Activated B cell treated with CpG ODN at 0.5 μM for 24 hours (primary cell): ENCODE data around the gene ADCK1. TPM values are rescaled to one million over a fixed set of nuclear protein-coding genes. Genes with fewer than 3 reads are reported as not detected.
"Not testable (repeated sequence)": the region's sequence is repeated elsewhere in the genome, so short reads cannot be mapped to it uniquely, and the experiment has no call there.

Experiments
- ATAC-seq: fragments of 200-7000 bp; cut with Tn5 transposase; one replicate; pipeline ENCODE4 v1.10.0; 2021; ENCODE audit warnings: low read depth, mild to moderate bottlenecking, moderate library complexity
- CTCF ChIA-PET: fragments of 350-600 bp; sonication (Branson Sonifier 250); formaldehyde crosslinking; loops from one replicate; lab custom pipeline; 2021; ENCODE audit warnings: antibody characterized with exemption; lab: Charles Lee
- POLR2A ChIA-PET: fragments of 350-600 bp; sonication (Branson Sonifier 250); formaldehyde crosslinking; loops from one replicate; lab custom pipeline; 2021; ENCODE audit warnings: antibody characterized with exemption; lab: Charles Lee
- DNase-seq: peaks from one replicate; pipeline ENCODE4 v3.0.0; 2022
- H3K27ac Mint-ChIP-seq: one replicate; pipeline ENCODE4 v1.8.0; 2020; ENCODE audit warnings: mixed read lengths
- H3K27me3 Mint-ChIP-seq: one replicate; pipeline ENCODE4 v1.8.0; 2021; ENCODE audit warnings: mixed read lengths
- H3K36me3 Mint-ChIP-seq: one replicate; pipeline ENCODE4 v1.8.0; 2021; ENCODE audit warnings: low read depth, mixed read lengths
- H3K4me1 Mint-ChIP-seq: one replicate; pipeline ENCODE4 v1.8.0; 2021; ENCODE audit warnings: mixed read lengths
- H3K4me3 Mint-ChIP-seq: one replicate; pipeline ENCODE4 v1.8.0; 2020; ENCODE audit warnings: mild to moderate bottlenecking, mixed read lengths
- H3K9me3 Mint-ChIP-seq: one replicate; pipeline ENCODE4 v1.8.0; 2020; ENCODE audit warnings: mixed read lengths
- CTCF ChIP-seq: fragments of 200-600 bp; IDR thresholded peaks from one replicate; pipeline ENCODE4 v1.8.0; 2022; ENCODE audit warnings: antibody characterized with exemption, mild to moderate bottlenecking
- intact Hi-C: fragments of 100-400 bp; cut with micrococcal nuclease; formaldehyde crosslinking; loops from one replicate; pipeline ENCODE4 v1.15.1; 2024
- total RNA-seq: library from RNA; stranded (reverse); gene quantifications from 2 replicates; pipeline ENCODE4 v1.2.3, GENCODE V29; 2022

Gene ADCK1
- total RNA-seq, 1 donor from 2014 or later = 8.6 TPM

- DNase-seq (no peak), ATAC-seq (peak; percentile 6)
- H3K9me3 Mint-ChIP-seq = no peaks in the 10 kb centered on the region
- H3K27ac Mint-ChIP-seq = peak overlapping the region; percentile 97
- H3K4me3 Mint-ChIP-seq = peak overlapping the region; percentile 97
- POLR2A ChIA-PET = interaction anchor here (0.5 to 2.2 kb wide), 8 partner anchors 10 to 732 kb away, joined by 3 to 21 read pairs (median 8); partner anchors contain the start of genes ADCK1, GSTZ1, POMT2 and SAMD15
- H3K36me3 Mint-ChIP-seq = peaks cover 27% of the 10 kb centered on the region
- peaks cover 35% of the 10 kb centered on the region for H3K4me1 Mint-ChIP-seq
- no peak for TF ChIP-seq CTCF
- CTCF ChIA-PET = interaction anchor here (2.1 kb wide), 1 partner anchor 39 kb away, joined by 4 read pairs; the partner anchor contains the start of gene ADCK1
- intact Hi-C loops = loop anchor here (1.0 to 5.0 kb wide), 6 partner anchors 39 to 441 kb away; partner anchors contain the start of genes ADCK1, ALKBH1, POMT2 and SAMD15
- H3K27me3 Mint-ChIP-seq = no peaks in the 10 kb centered on the region
These were observed 38.5 kb upstream of the ADCK1 start for GRCh38 chr14:77761205-77761931.

GRCh38 chr14:77763316-77763715, 36.6 kb upstream of the ADCK1 start:
- H3K4me3 Mint-ChIP-seq = no peak overlapping the region
- no peak for TF ChIP-seq CTCF
- H3K27me3 Mint-ChIP-seq = no peaks in the 10 kb centered on the region
- POLR2A ChIA-PET = no interaction called here
- DNase-seq = no peak
- no peaks in the 10 kb centered on the region for H3K9me3 Mint-ChIP-seq
- H3K36me3 Mint-ChIP-seq = peaks cover 16% of the 10 kb centered on the region
- CTCF ChIA-PET = no interaction called here
- peaks cover 27% of the 10 kb centered on the region for H3K4me1 Mint-ChIP-seq
- ATAC-seq = no peak
- intact Hi-C loops = loop anchor here (5.0 kb wide), 1 partner anchor 386 kb away; the partner anchor contains the start of genes SAMD15 and TMED8
- H3K27ac Mint-ChIP-seq = no peak overlapping the region

GRCh38 chr14:77763978-77764377, 35.9 kb upstream of the ADCK1 start:
- Mint-ChIP-seq H3K27ac (no peak overlapping the region), H3K36me3 (peaks cover 10% of the 10 kb centered on the region), H3K4me3 (no peak overlapping the region), H3K4me1 (peaks cover 20% of the 10 kb centered on the region), H3K9me3 (no peaks in the 10 kb centered on the region), H3K27me3 (no peaks in the 10 kb centered on the region)
- ChIA-PET POLR2A (no interaction called here), CTCF (no interaction called here)
- intact Hi-C loops = loop anchor here (5.0 kb wide), 1 partner anchor 387 kb away; the partner anchor contains the start of genes SAMD15 and TMED8
- TF ChIP-seq CTCF = no peak
- ATAC-seq (no peak), DNase-seq (no peak)

GRCh38 chr14:77768442-77769069, 31.4 kb upstream of the ADCK1 start:
- ATAC-seq, intact Hi-C loops, DNase-seq, H3K9me3 Mint-ChIP-seq, CTCF ChIA-PET, H3K36me3 Mint-ChIP-seq, POLR2A ChIA-PET, H3K27me3 Mint-ChIP-seq, H3K4me1 Mint-ChIP-seq, H3K4me3 Mint-ChIP-seq, H3K27ac Mint-ChIP-seq: not testable (repeated sequence)

- DNase-seq, intact Hi-C loops, H3K4me1 Mint-ChIP-seq, H3K27ac Mint-ChIP-seq, H3K4me3 Mint-ChIP-seq, H3K27me3 Mint-ChIP-seq, CTCF ChIA-PET, H3K36me3 Mint-ChIP-seq, POLR2A ChIA-PET, ATAC-seq, H3K9me3 Mint-ChIP-seq: not testable (repeated sequence)
These were observed 25.9 kb upstream of the ADCK1 start for GRCh38 chr14:77773966-77774365.

GRCh38 chr14:77782202-77782601, 17.7 kb upstream of the ADCK1 start:
- no peak for ATAC-seq
- no peak for DNase-seq
- Mint-ChIP-seq H3K27me3 (no peaks in the 10 kb centered on the region), H3K36me3 (no peaks in the 10 kb centered on the region), H3K9me3 (no peaks in the 10 kb centered on the region), H3K4me1 (no peaks in the 10 kb centered on the region), H3K4me3 (no peak overlapping the region), H3K27ac (no peak overlapping the region)
- CTCF ChIA-PET = no interaction called here
- intact Hi-C loops = no loop called here
- POLR2A ChIA-PET = interaction anchor here (0.7 kb wide), 1 partner anchor 17 kb away, joined by 6 read pairs; no protein-coding TSS in a partner anchor
- TF ChIP-seq CTCF = no peak
